H1 (cell line): ENCODE data around the gene CTDNEP1. TPM values are rescaled to one million over a fixed set of nuclear protein-coding genes. Genes with fewer than 3 reads are reported as not detected.
A peak's percentile ranks its signal among the peaks of the same experiment; 100 is the strongest.

Experiments used
- ASH2L ChIP-seq: fragments of 200-600, 300-600 bp; sonication (generic); IDR thresholded peaks from one replicate; pipeline ENCODE4 v1.7.1; 2017; ENCODE audit warnings: low read length
- ATF2 ChIP-seq: IDR thresholded peaks from 2 replicates; pipeline ENCODE4 v1.6.1; 2012; ENCODE audit warnings: low read length, inconsistent platforms
- BRCA1 ChIP-seq: IDR thresholded peaks from 2 replicates; pipeline ENCODE4 v1.6.1; 2012; ENCODE audit warnings: low read depth, low read length, improper control_type of control experiment
- CBX8 ChIP-seq: fragments of 300-800, 300-1000 bp; sonication (generic); IDR thresholded peaks from 2 replicates; pipeline ENCODE4 v1.7.1; 2016; ENCODE audit warnings: low read depth, low read length, borderline replicate concordance
- EP300 ChIP-seq, 2 experiments: IDR thresholded peaks; 1 replicate in 1 of 2; 2 replicates in 1 of 2; pipeline ENCODE4 v1.6.1; 2011 to 2012; ENCODE audit warnings: low read depth in 2 of 2, low read length in 2 of 2, mild to moderate bottlenecking in 2 of 2, borderline replicate concordance in 1 of 2, inconsistent platforms in 1 of 2, moderate library complexity in 1 of 2
- HDAC6 ChIP-seq: IDR thresholded peaks from one replicate; pipeline ENCODE4 v1.7.1; 2012; ENCODE audit warnings: low read depth, mild to moderate bottlenecking, inconsistent platforms, low read length, moderate library complexity
- JUN ChIP-seq: IDR thresholded peaks from 2 replicates; pipeline ENCODE4 v1.6.1; 2011; ENCODE audit warnings: low read depth, mild to moderate bottlenecking, improper control_type of control experiment, low read length
- JUND ChIP-seq: IDR thresholded peaks from 2 replicates; pipeline ENCODE4 v1.6.1; 2011; ENCODE audit warnings: mild to moderate bottlenecking, improper control_type of control experiment, low read length
- KDM1A ChIP-seq: fragments of 200-600, 300-600 bp; sonication (generic); IDR thresholded peaks from 2 replicates; pipeline ENCODE4 v1.7.1; 2016; ENCODE audit warnings: mild to moderate bottlenecking, low read length, borderline replicate concordance
- KDM5A ChIP-seq: fragments of 200-600 bp; IDR thresholded peaks from 2 replicates; pipeline ENCODE4 v1.7.1; 2012; ENCODE audit warnings: mild to moderate bottlenecking, low read length, inconsistent platforms, mixed read lengths
- PHF8 ChIP-seq: fragments of 200-600 bp; sonication (generic); conservative IDR thresholded peaks from 2 replicates; pipeline ENCODE4 v1.7.1; 2012; ENCODE audit warnings: low read depth, mild to moderate bottlenecking, inconsistent platforms, low read length, moderate library complexity
- POLR2A ChIP-seq, 2 experiments: IDR thresholded peaks; 1 replicate in 1 of 2; 2 replicates in 1 of 2; pipeline ENCODE4 v1.6.1; 2011; ENCODE audit warnings: low read depth in 2 of 2, low read length in 2 of 2, mild to moderate bottlenecking in 2 of 2; ENCODE audit errors: control extremely low read depth in 1 of 2
- SIRT6 ChIP-seq: IDR thresholded peaks from one replicate; pipeline ENCODE4 v1.7.1; 2012; ENCODE audit warnings: low read length, inconsistent platforms
- SIX5 ChIP-seq: IDR thresholded peaks from 2 replicates; pipeline ENCODE4 v1.6.1; 2011; ENCODE audit warnings: mild to moderate bottlenecking, low read depth, low read length
- SP1 ChIP-seq: IDR thresholded peaks from 2 replicates; pipeline ENCODE4 v1.6.1; 2011; ENCODE audit warnings: low read depth, low read length
- SP4 ChIP-seq: IDR thresholded peaks from 2 replicates; pipeline ENCODE4 v1.6.1; 2012; ENCODE audit warnings: low read length, inconsistent platforms
- polyA plus RNA-seq, 7 experiments: library from polyadenylated mRNA; depleted of rRNA in 3 of 7; stranded (reverse) in 5 of 7; unstranded in 2 of 7; fragments of >200 nt in 5 of 7; fragments of 200-250 nt in 2 of 7; gene quantifications; 1 replicate in 5 of 7; 2 replicates in 1 of 7; 4 replicates in 1 of 7; pipeline versions ENCODE4 v1.2.1 to v1.2.3, GENCODE V29; 2011 to 2013; ENCODE audit warnings: missing spikeins in 2 of 7, mixed read lengths in 2 of 7
- total RNA-seq: library from RNA; stranded (reverse); fragmentation: NEBNext Ultra II Directional; extraction: Animal tissue kit (Norgen Biotek cat#: 25700); gene quantifications from 2 replicates; pipeline ENCODE4 v1.2.1, GENCODE V29; 2021

The CTDNEP1 gene
- total and polyA plus RNA-seq, 2 of the 8 experiments (the other 6 are each of a cell fraction or from before 2014, with no cell fraction given) = 114 to 123 TPM

- TF ChIP-seq ATF2 = no peak
- TF ChIP-seq HDAC6 = no peak
- TF ChIP-seq SIRT6 = no peak
- no peak for TF ChIP-seq KDM1A
- TF ChIP-seq SP1 = no peak
- TF ChIP-seq CBX8 = no peak
- no peak for TF ChIP-seq SP4
- TF ChIP-seq SIX5 = no peak
- no peak for TF ChIP-seq EP300 (IDR thresholded peaks at IDR 0.05; ENCODE audit: borderline replicate concordance in 1 of 2, low read depth in 2 of 2, low read length in 2 of 2)
- no peak for TF ChIP-seq KDM5A
- TF ChIP-seq PHF8 = no peak
- peak in 1 of 2 experiments; percentile 62; a peak in 2 of 3 replicates for TF ChIP-seq POLR2A (IDR thresholded peaks at IDR 0.05; ENCODE audit: control extremely low read depth in 1 of 2, low read depth in 2 of 2, low read length in 2 of 2)
- no peak for TF ChIP-seq JUND
- TF ChIP-seq JUN = no peak
- TF ChIP-seq BRCA1 = no peak
- no peak for TF ChIP-seq ASH2L
Observed at GRCh38 chr17:7220593-7221277, 30.8 kb downstream of the CTDNEP1 start (continued).
